NCI-H1436 treated with DMSO at 0.1 percent for 48 hours (cell line): ENCODE measurements around the gene CAPN9.
"Not testable (repeated sequence)": the region's sequence is repeated elsewhere in the genome, so short reads cannot be mapped to it uniquely, and the experiment has no call there.

Experiments
- DNase-seq: peaks from one replicate; lab custom pipeline; 2025; lab: John Stamatoyannopoulos, UW

CAPN9 gene

DNA sequence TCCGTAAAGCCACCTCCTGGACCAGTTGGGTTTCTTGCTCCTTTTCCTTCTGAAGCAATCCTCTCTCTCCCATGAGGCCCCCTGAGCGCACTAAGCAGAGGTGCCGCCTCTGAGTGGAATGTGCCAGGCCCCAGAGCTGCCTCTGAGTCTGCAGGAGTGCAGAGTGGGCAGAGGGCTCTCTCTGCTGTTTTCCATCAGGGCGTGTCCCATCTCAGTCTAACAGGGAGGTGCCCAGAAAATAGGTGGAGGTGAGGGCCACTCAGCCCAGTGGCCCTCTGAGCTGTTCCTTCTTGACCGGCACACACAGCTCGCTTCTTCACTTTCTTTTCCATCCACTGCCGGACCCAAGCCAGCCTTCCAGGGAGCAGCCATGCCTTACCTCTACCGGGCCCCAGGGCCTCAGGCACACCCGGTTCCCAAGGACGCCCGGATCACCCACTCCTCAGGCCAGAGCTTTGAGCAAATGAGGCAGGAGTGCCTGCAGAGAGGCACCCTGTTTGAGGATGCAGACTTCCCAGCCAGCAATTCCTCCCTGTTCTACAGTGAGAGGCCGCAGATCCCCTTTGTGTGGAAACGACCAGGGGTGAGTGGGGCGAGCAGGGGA, at the start of gene CAPN9:
TSS of gene CAPN9 (plus strand) at position 262 of the 604 bp plus-strand sequence. CDS start at position 371, 109 bp downstream.
- no peak for DNase-seq

- DNase-seq, result no peak
These were observed 49.1 kb upstream of the CAPN9 start for GRCh38 chr1:230698130-230698529.

DNA sequence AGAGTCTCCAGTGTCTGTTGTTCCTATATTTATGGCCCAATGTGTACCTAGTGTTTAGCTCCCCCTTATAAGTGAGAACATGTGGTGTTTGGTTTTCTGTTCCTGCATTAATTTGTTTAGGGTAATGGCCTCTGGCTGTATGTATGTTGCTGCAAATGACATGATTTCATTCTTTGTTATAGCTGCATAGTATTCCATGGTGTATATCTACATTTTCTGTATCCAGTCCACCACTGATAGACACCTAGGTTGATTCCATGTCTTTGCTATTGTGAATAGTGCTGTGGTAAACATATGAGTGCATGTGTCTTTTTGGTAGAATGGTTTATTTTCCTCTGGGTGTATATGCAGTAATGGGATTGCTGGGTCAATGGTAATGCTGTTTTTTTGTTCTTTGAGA, 48.2 kb upstream of the CAPN9 start:
- DNase-seq, result not testable (repeated sequence)

- no peak for DNase-seq
These were observed 47.5 kb upstream of the CAPN9 start for GRCh38 chr1:230699716-230700115.

GRCh38 chr1:230700132-230700531, 47.1 kb upstream of the CAPN9 start:
- DNase-seq, result no peak

GRCh38 chr1:230701434-230701833, 45.8 kb upstream of the CAPN9 start:
- DNase-seq, result no peak

DNA sequence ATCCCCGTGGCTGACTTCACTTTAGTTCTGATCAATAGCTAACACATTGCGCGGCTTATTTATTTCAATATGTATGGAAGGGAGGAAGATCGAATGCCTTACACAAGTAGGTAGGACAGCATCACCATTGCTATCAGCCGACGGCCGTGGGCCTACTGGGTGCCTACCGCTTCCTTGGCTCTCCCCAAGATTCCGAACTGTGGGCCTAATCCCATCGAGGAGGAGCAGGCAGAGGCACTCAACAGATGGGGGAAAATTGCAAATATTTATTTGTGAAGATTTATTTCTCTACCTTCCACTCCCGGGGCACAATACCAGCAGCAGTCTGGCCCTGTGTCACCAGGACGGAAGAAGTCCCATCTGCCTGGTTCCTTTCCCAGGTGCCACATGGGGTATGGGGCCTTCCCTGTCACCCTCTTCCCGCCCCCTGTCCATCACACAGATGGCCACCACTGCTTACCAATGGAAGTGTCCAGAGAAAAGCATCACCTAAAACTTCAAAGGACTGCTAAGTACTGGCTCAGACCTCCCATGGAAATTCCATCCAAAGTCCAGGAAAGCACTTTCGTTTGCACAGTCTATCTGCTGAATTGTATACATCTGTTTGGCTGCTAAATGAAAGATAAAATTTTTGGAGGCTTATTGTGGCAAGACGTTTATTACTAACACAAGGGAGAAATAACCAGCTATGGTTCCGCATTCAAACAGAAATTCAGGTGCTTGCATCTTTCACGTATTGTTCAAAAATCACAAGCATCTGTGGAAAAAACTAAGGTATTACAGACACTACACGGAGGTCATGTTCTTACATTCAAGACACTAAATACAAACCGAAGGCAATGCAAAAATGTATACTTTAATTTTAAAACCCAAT, 45.1 kb upstream of the CAPN9 start:
- DNase-seq, result no peak

- DNase-seq, result no peak
These were observed 44.1 kb upstream of the CAPN9 start for GRCh38 chr1:230702934-230703678.

DNA sequence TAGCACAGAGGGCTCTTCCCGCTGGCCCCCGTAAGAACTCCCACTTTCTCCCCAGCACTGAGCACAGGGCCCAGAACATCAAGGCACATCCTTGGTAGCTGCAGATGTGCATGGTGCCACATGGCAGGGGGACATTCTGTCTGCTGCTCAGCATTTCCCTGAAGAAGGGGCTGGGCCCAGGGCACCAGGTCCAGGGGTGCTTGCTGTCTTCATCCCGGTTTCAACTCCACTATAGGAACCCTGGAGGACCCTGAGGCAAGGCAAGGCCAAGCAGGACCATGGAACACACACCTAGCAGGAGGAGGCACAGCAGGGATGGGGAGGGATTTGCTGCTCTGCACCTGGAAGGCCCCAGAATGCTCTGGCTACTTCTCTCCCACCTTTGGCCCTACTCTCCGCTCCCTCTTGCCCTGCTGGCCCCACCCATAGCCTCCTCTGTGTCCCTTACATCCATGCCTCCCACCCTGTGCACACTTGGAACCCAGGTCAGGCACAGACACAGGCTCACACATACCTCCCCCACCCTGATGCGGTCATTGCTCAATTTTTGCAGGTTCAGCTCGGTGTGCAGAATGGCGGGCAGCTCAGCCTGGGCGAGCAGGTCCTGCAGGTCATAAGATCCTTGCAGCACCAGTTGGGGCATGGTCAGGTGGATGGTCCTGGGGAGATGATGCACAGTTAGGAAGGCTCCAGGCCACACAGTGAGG, 43.4 kb upstream of the CAPN9 start:
- DNase-seq, result no peak

GRCh38 chr1:230704830-230705229, 42.4 kb upstream of the CAPN9 start:
- DNase-seq, result no peak

DNA sequence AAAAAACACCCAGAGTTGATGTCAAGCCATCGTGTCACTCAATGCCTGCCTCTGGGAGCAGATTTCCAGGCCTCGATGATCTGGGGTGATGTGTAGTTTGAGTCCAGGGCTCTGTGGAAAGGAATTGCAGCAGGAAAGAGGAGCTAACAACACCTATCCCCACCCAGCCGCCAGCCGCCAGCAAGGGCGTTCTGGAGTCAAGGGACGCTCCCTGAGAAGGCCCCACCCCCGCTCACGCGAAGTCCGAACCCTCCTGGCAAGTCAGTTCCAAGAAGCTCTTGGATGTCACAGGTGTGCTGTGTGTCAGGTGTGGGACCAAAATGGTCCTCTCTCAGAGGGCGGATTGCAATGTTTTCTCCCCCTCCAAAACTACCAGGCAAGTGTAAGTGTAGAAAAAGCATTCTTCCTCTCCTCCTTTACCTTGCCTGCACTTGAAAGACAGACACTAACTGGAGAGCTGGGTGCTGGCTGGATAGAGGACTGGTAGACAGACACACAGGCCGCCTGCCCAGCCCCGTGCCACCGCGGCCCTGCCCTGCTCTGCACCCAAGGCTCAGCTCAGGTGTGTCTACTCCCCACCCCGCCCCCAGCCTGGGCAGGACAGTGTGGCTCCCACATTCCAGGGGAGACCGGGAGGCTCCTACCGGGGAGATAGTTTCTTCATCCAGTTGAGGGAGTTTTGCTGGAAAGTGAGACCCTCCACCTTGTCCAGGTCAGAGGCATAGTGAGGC, 41.7 kb upstream of the CAPN9 start:
- no peak for DNase-seq

DNA sequence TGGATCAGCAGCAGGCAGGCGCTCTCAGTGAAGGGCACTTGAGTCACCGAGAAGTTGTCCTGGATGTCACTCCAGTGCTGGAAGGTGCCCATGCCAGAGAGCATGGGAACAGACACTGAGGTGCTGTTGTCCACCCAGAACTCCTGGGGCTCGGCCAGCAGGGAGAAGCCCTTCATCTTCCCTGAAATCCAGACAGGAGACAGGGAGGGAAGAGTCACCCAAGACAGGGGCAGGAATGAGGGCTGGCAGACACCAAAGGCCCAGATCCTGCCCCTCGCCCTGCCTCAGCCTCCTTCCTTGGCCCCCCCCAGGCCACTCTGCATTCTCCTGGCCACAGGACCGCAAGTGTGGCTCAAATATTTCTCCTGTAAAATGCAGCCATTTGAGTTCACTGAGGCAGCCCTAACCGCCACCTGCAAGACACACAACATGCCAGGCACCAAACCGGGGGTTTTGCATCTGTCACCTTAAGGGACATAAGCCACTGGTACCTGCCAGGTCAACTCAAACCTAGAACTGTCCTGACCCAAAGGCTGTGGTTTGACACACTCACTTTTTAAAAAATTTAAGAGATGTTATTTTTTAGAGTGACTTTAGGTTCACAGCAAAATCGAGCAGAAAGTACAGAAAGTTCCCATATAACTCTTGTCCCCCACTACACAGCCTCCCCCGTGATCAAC, 41.0 kb upstream of the CAPN9 start:
- DNase-seq, result no peak

GRCh38 chr1:230706887-230707731, 40.1 kb upstream of the CAPN9 start:
- DNase-seq, result no peak

DNA sequence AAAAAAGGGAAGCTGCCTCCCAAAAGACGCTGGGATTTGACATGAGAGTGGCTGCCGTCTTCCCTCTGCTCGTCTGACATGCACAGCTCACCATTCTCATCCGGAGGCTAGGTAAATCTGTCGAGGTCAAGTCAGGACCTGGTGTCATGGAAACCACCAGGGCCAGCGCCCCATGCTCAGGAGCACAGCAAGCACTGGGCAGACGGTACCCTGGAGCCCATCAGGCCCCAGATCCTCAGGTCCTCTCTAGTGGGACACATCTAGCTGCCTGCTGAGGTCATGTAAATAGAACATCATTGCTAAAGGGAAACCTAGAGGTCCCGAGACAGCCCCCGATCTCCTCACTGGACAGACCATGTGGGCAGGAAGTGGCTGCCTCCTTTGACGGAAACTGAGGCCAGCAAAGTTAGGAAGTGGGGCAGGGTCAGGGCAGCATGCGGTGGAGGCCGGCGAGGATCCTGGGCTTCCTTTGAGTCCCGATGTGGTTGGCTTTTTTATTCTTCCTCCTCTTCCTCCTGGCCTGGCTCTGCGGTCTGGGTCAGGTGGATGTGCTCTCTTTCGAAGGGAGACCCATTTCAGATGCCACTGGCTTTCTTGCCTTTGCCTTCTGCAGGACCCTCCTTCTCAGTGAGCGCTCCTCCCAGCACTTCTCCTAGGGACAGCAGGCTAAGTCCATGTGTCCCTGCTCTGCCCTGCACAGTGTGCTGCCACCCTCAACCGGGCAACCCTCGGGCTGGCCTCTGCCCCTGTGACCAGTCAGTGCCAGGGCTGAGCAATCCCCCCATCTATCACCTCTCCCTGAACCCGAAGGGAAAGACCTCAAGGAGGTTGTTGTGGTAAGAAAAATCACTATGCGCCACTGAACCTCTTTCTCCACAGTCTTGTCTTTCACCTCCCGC, 39.2 kb upstream of the CAPN9 start:
- DNase-seq, result no peak

GRCh38 chr1:230708631-230709580, 38.3 kb upstream of the CAPN9 start:
- no peak for DNase-seq

- DNase-seq, result no peak
These were observed 37.3 kb upstream of the CAPN9 start for GRCh38 chr1:230709619-230710542.

DNA sequence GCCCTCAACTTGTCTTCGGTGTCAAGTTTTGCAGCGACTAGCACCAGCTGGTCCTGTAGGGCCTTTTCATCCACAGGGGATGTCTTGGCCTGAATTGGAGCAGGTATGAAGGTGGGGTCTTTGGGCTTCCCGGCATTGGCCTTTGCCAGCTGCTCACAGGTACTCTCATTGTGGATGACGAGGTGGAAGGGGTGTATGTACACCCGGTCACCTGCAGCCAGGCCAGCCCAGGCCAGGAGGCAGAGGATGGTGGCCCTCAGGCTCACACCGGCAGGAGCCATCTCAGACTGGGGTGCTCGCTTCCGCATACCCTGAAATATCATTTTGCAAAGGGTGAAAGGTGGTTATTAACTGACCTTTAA, 36.7 kb upstream of the CAPN9 start:
- DNase-seq, result no peak
